ENCODE data around the gene UNC50. TPM values are rescaled to one million over a fixed set of nuclear protein-coding genes. Genes with fewer than 3 reads are reported as not detected.

Gene UNC50
- total and polyA plus RNA-seq, 2 donors (not counting 1 experiment from before 2014, with no cell fraction given) = 27.2 to 38.8 TPM

DNA sequence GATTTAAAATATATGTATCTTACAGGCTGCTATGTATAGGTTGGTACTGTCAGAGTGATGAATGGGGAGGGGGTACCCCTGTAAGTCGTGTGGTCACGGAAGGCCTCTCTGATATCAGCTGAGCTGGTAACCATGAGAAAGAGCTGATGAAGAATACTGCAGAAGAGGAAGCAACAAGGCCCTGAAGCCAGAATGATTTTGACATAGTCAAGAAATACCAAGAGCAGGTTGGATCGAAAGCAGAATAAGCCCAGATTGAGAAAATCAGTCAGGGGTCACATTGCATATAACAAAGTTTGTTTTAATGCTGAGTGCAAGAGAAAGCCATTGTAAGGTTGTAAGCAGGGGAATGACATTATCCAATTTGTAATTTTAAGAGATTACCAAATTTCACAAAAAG, 57.3 kb downstream of the UNC50 start:
- Histone ChIP-seq H3K27ac (ENCODE audit: low read length in 2 of 2) (no peak overlapping the region), H3K36me3 (replicated peaks in 1 of 2; ENCODE audit: control extremely low read depth in 1 of 2, control insufficient read depth in 1 of 2, extremely low read depth in 1 of 2, insufficient read depth in 2 of 2, low read length in 1 of 2) (peaks cover 0 to 5% of the 10 kb centered on the region in 2 experiments), H4K20me1 (ENCODE audit: control insufficient read depth, insufficient read depth, low read length, poor library complexity, severe bottlenecking) (no peaks in the 10 kb centered on the region), H3K9ac (ENCODE audit: low read length) (no peak overlapping the region), H3K9me3 (ENCODE audit: control extremely low read depth in 1 of 3, control insufficient read depth in 2 of 3, insufficient read depth in 1 of 3, low read length in 2 of 3) (peaks cover 0 to 5% (median 0%) of the 10 kb centered on the region in 3 donors), H3K79me2 (ENCODE audit: control insufficient read depth, insufficient read depth, low read length) (no peaks in the 10 kb centered on the region), H2AFZ (ENCODE audit: insufficient read depth, low read depth, low read length, poor library complexity, severe bottlenecking) (no peak overlapping the region), H3K4me2 (replicated peaks; ENCODE audit: low read depth, low read length, poor library complexity, severe bottlenecking) (no peak overlapping the region), H3K4me3 (ENCODE audit: control extremely low read depth in 1 of 5, extremely low read depth in 1 of 5, insufficient read depth in 1 of 5, low read depth in 2 of 5, low read length in 4 of 5) (no peak overlapping the region), H3K4me1 (ENCODE audit: control insufficient read depth in 2 of 2, insufficient read depth in 2 of 2, low read length in 2 of 2) (no peaks in the 10 kb centered on the region), H3K27me3 (replicated peaks in 1 of 4; ENCODE audit: control extremely low read depth in 1 of 4, control insufficient read depth in 3 of 4, insufficient read depth in 4 of 4, low read length in 3 of 4) (no peaks in the 10 kb centered on the region)
- 100% methylated on average over 2 of the region's 3 CpGs for WGBS (ENCODE audit: insufficient coverage)
- DNase-seq (no peak), ATAC-seq (ENCODE audit: low read depth) (no peak)
- Mint-ChIP-seq H3K27ac (no peak overlapping the region), H3K27me3 (no peaks in the 10 kb centered on the region), H3K4me3 (no peak overlapping the region), H3K4me1 (peaks cover 18% of the 10 kb centered on the region), H3K9me3 (ENCODE audit: insufficient read depth) (no peaks in the 10 kb centered on the region)
- intact Hi-C loops (cut with micrococcal nuclease) = no loop called here
- no peak for TF ChIP-seq EZH2 (IDR thresholded peaks at IDR 0.05; ENCODE audit: borderline replicate concordance, insufficient read depth, low read depth, low read length, poor library complexity, severe bottlenecking)
- TF ChIP-seq, protein P1, sequence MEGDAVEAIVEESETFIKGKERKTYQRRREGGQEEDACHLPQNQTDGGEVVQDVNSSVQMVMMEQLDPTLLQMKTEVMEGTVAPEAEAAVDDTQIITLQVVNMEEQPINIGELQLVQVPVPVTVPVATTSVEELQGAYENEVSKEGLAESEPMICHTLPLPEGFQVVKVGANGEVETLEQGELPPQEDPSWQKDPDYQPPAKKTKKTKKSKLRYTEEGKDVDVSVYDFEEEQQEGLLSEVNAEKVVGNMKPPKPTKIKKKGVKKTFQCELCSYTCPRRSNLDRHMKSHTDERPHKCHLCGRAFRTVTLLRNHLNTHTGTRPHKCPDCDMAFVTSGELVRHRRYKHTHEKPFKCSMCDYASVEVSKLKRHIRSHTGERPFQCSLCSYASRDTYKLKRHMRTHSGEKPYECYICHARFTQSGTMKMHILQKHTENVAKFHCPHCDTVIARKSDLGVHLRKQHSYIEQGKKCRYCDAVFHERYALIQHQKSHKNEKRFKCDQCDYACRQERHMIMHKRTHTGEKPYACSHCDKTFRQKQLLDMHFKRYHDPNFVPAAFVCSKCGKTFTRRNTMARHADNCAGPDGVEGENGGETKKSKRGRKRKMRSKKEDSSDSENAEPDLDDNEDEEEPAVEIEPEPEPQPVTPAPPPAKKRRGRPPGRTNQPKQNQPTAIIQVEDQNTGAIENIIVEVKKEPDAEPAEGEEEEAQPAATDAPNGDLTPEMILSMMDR (IDR thresholded peaks at IDR 0.05) = no peak
- CTCF ChIA-PET = no interaction called here
- POLR2A ChIA-PET = no interaction called here

Other genes with a start within 250 kb of the UNC50 start
- 22.5 and 29.9 TPM in 2 replicates for gene INPP4A, start 163.7 kb upstream of the UNC50 start, total RNA-seq
- 9.9 and 10.7 TPM in 2 replicates for gene INPP4A, start 163.7 kb upstream of the UNC50 start, polyA plus RNA-seq
- 46.9 and 48.9 TPM in 2 replicates for gene COA5, start 77 bp upstream of the UNC50 start, total RNA-seq
- gene COA5, start 77 bp upstream of the UNC50 start, polyA plus RNA-seq = 23.2 and 32.3 TPM in 2 replicates
- 28.9 and 32.7 TPM in 2 replicates for gene MGAT4A, start 122.5 kb downstream of the UNC50 start, total RNA-seq
- 11.1 and 16.5 TPM in 2 replicates for gene MGAT4A, start 122.5 kb downstream of the UNC50 start, polyA plus RNA-seq

All from B cell (primary cell).